Keratinocyte (primary cell): ENCODE data around the gene ATP2C1. TPM values are rescaled to one million over a fixed set of nuclear protein-coding genes. Genes with fewer than 3 reads are reported as not detected.
"Not testable (repeated sequence)": the region's sequence is repeated elsewhere in the genome, so short reads cannot be mapped to it uniquely, and the experiment has no call there.

ENCODE experiments used
- DNase-seq: peaks from one replicate; pipeline ENCODE4 v3.0.0-alpha.2; 2011; ENCODE audit warnings: low read depth, missing footprints, low spot score
- FAIRE-seq: peaks from 2 replicates; lab custom pipeline; 2011; peaks lifted over from hg19 to GRCh38; lab: Jason Lieb, UNC
- H2AFZ ChIP-seq: 2 replicates; pipeline ENCODE4 v1.6.0; 2012; ENCODE audit warnings: low read length, control low read depth, inconsistent platforms; ENCODE audit not compliant: control insufficient read depth
- H3K27ac ChIP-seq: 2 replicates; pipeline ENCODE4 v1.5.1; 2011; ENCODE audit warnings: low read length; ENCODE audit not compliant: control insufficient read depth, insufficient read depth
- H3K27me3 ChIP-seq: 3 replicates; pipeline ENCODE4 v1.6.0; 2011; ENCODE audit warnings: low read length; ENCODE audit not compliant: control insufficient read depth, insufficient read depth; ENCODE audit errors: extremely low read depth
- H3K36me3 ChIP-seq, 2 experiments: 2 replicates in 1 of 2; 3 replicates in 1 of 2; pipeline ENCODE4 v1.5.1; 2011; ENCODE audit warnings: low read length in 2 of 2, mild to moderate bottlenecking in 1 of 2; ENCODE audit not compliant: control insufficient read depth in 2 of 2, insufficient read depth in 2 of 2; ENCODE audit errors: extremely low read depth in 1 of 2
- H3K4me1 ChIP-seq: 3 replicates; pipeline ENCODE4 v1.5.1; 2011; ENCODE audit warnings: low read length; ENCODE audit not compliant: control insufficient read depth, insufficient read depth; ENCODE audit errors: extremely low read depth
- H3K4me2 ChIP-seq: 3 replicates; pipeline ENCODE4 v1.6.0; 2011; ENCODE audit warnings: low read depth, low read length; ENCODE audit not compliant: control insufficient read depth, insufficient read depth; ENCODE audit errors: extremely low read depth
- H3K4me3 ChIP-seq, 3 experiments: fragments of 200-600 bp in 1 of 3; sonication (generic) in 1 of 3; 2 replicates in 2 of 3; 3 replicates in 1 of 3; pipeline ENCODE4 v1.5.1; 2011 to 2016; ENCODE audit warnings: low read length in 3 of 3, mild to moderate bottlenecking in 3 of 3, control low read depth in 2 of 3, inconsistent platforms in 1 of 3, low read depth in 1 of 3, mixed read lengths in 1 of 3, mixed run types in 1 of 3, moderate library complexity in 1 of 3; ENCODE audit not compliant: control insufficient read depth in 2 of 3, insufficient read depth in 2 of 3; ENCODE audit errors: extremely low read depth in 1 of 3
- H3K79me2 ChIP-seq: 2 replicates; pipeline ENCODE4 v1.6.0; 2012; ENCODE audit warnings: low read length; ENCODE audit not compliant: control insufficient read depth, insufficient read depth
- H3K9ac ChIP-seq: 3 replicates; pipeline ENCODE4 v1.6.0; 2011; ENCODE audit warnings: low read length; ENCODE audit not compliant: control insufficient read depth, insufficient read depth; ENCODE audit errors: extremely low read depth
- H3K9me1 ChIP-seq: 3 replicates; pipeline ENCODE4 v1.6.0; 2011; ENCODE audit warnings: low read length; ENCODE audit not compliant: control insufficient read depth, insufficient read depth; ENCODE audit errors: extremely low read depth
- H3K9me3 ChIP-seq: 2 replicates; pipeline ENCODE4 v1.5.1; 2012; ENCODE audit warnings: low read depth, low read length; ENCODE audit not compliant: control insufficient read depth
- H4K20me1 ChIP-seq: 3 replicates; pipeline ENCODE4 v1.6.0; 2011; ENCODE audit warnings: low read length; ENCODE audit not compliant: control insufficient read depth, insufficient read depth; ENCODE audit errors: extremely low read depth
- EZH2 ChIP-seq: IDR thresholded peaks from one replicate; pipeline ENCODE4 v1.6.1; 2012; ENCODE audit warnings: inconsistent platforms, mild to moderate bottlenecking, low read length, moderate library complexity
- dilution Hi-C: fragments of 300-500 bp; cut with MboI; formaldehyde crosslinking; loops from one replicate; pipeline ENCODE4 v1.7.0; 2020; ENCODE audit warnings: low sequenced_read_pairs; ENCODE audit not compliant: extremely low pct_ligation_motif_present
- polyA plus RNA-seq, 5 experiments: library from polyadenylated mRNA; depleted of rRNA in 3 of 5; stranded (reverse) in 3 of 5; stranded (forward) in 1 of 5; unstranded in 1 of 5; fragments of >200 nt; gene quantifications; 1 replicate in 1 of 5; 2 replicates in 3 of 5; 3 replicates in 1 of 5; pipeline versions ENCODE4 v1.2.1 to v1.2.3, GENCODE V29; 2011 to 2012; ENCODE audit warnings: missing spikeins in 2 of 5, low read depth in 1 of 5, low replicate concordance in 1 of 5
- TF ChIP-seq, protein P1 (sequence below), 3 experiments: IDR thresholded peaks in 1 of 3; conservative IDR thresholded peaks in 1 of 3; optimal IDR thresholded peaks in 1 of 3; 2 replicates in 2 of 3; 3 replicates in 1 of 3; pipeline versions ENCODE3 to v1.5.1; 2011; ENCODE audit warnings: low read length in 3 of 3, mild to moderate bottlenecking in 3 of 3, moderate library complexity in 2 of 3, control low read depth in 1 of 3, inconsistent platforms in 1 of 3; ENCODE audit not compliant: insufficient read depth in 2 of 3; ENCODE audit errors: extremely low read depth in 1 of 3

ATP2C1 gene
- polyA plus RNA-seq, 1 donor (not counting 4 experiments of a cell fraction or from before 2014, with no cell fraction given): 141 TPM

DNA sequence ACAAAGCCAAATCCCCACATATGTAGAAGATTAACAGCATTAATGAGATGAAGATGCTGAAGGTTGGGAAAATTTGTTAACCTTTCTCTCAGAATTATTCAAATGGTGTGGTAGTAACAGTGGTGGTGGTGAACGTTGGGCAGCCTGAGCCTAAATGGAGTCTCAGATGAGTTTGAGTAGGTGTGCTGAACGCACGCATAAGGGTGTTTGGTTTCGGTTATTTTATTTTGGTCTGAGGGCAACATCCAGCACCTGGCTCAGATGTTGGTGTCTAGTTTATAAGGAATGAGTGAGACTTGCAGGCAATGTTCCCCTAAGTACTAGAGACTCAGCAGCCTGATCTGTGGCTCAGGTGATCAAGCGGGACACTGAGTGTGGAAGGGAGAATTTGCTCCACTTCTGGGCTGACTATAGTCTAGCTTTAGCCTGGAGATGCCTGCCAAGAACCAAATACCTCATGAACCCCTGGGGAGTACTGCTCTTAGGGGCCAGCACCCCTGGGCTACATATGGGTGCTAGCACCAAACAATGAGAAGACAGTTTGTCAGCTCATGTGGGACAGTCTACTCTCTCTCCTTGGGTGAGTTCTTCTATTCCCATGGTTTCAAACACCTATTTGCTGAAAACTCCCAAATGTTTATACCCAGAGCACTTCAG is 39.5 kb upstream of the ATP2C1 start:
- Histone ChIP-seq H3K27ac (no peak overlapping the region), H3K4me2 (no peak overlapping the region), H3K9ac (no peak overlapping the region), H2AFZ (no peak overlapping the region), H4K20me1 (no peaks in the 10 kb centered on the region), H3K36me3 (peaks cover 0 to 2% of the 10 kb centered on the region in 2 experiments), H3K4me1 (peaks cover 30% of the 10 kb centered on the region), H3K27me3 (no peaks in the 10 kb centered on the region), H3K9me1 (no peaks in the 10 kb centered on the region), H3K79me2 (peaks cover 34% of the 10 kb centered on the region), H3K4me3 (no peak overlapping the region), H3K9me3 (no peaks in the 10 kb centered on the region)
- FAIRE-seq (no peak), DNase-seq (no peak)
- no peak for TF ChIP-seq EZH2
- TF ChIP-seq, protein P1, sequence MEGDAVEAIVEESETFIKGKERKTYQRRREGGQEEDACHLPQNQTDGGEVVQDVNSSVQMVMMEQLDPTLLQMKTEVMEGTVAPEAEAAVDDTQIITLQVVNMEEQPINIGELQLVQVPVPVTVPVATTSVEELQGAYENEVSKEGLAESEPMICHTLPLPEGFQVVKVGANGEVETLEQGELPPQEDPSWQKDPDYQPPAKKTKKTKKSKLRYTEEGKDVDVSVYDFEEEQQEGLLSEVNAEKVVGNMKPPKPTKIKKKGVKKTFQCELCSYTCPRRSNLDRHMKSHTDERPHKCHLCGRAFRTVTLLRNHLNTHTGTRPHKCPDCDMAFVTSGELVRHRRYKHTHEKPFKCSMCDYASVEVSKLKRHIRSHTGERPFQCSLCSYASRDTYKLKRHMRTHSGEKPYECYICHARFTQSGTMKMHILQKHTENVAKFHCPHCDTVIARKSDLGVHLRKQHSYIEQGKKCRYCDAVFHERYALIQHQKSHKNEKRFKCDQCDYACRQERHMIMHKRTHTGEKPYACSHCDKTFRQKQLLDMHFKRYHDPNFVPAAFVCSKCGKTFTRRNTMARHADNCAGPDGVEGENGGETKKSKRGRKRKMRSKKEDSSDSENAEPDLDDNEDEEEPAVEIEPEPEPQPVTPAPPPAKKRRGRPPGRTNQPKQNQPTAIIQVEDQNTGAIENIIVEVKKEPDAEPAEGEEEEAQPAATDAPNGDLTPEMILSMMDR (optimal IDR thresholded peaks at IDR 0.05 in 1 of 3, IDR thresholded peaks at IDR 0.05 in 1 of 3, conservative IDR thresholded peaks at IDR 0.05 in 1 of 3; ENCODE audit: extremely low read depth in 1 of 3, insufficient read depth in 2 of 3, low read length in 3 of 3): no peak
- dilution Hi-C loops: no loop called here

DNA sequence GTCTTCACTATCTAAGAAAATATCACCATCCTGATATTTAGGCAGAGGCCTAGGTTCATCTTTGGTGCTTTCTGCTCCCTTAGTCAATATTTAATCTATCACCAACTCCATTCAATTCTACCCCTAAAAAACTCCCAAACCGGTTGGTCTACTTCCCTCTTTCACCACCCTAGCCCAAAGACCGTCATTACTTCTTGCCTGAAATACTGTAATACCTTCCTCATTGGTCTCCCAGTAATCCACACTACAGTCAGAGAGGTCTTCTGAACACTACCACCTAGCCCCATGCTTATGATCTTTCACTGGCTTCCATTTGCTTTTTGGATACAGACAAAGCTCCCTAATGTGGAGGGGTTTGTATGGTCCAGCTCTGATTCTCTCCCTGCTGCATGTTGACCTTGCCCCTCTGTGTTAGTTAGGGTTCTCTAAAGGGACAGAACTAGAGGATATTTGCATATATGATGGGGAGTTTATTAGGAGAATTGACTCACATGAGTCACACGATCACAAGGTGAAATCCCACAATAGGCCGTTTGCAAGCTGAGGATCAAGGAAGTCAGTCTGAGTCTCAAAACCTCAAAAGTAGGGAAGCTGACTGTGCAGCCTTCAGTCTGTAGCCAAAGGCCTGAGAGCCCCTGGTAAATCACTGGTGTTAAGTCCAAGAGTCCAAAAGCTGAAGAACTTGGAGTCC is 36.4 kb upstream of the ATP2C1 start:
- dilution Hi-C loops: no loop called here
- H2AFZ ChIP-seq: peak overlapping the region; percentile 36
- H3K27me3 ChIP-seq: no peaks in the 10 kb centered on the region
- H3K36me3 ChIP-seq: peaks cover 0 to 2% of the 10 kb centered on the region in 2 experiments
- H3K9me1 ChIP-seq: no peaks in the 10 kb centered on the region
- H4K20me1 ChIP-seq: no peaks in the 10 kb centered on the region
- H3K9me3 ChIP-seq: no peaks in the 10 kb centered on the region
- no peak for TF ChIP-seq EZH2
- TF ChIP-seq, protein P1 (optimal IDR thresholded peaks at IDR 0.05 in 1 of 3, IDR thresholded peaks at IDR 0.05 in 1 of 3, conservative IDR thresholded peaks at IDR 0.05 in 1 of 3; ENCODE audit: extremely low read depth in 1 of 3, insufficient read depth in 2 of 3, low read length in 3 of 3): no peak
- peak overlapping the region; percentile 18 for H3K4me2 ChIP-seq
- FAIRE-seq (peak; percentile 87), DNase-seq (no peak)
- H3K27ac ChIP-seq: no peak overlapping the region
- no peak overlapping the region for H3K9ac ChIP-seq
- H3K79me2 ChIP-seq: peaks cover 28% of the 10 kb centered on the region
- H3K4me1 ChIP-seq: peaks cover 4% of the 10 kb centered on the region
- no peak overlapping the region for H3K4me3 ChIP-seq

DNA sequence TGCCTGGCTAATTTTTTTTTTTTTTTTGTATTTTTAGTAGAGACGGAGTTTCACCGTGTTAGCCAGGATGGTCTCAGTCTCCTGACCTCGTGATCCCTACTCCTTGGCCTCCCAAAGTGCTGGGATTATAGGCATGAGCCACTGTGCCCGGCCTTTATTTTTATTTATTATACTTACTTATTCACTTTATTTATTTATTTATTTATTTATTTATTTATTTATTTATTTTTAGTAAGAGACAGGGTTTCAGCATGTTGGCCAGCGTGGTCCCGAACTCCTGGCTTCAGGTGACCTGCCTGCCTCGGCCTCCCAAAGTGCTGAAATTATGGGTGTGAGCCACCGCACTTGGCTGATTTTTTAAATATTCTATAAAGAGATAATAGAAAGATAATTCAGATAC is 31.8 kb upstream of the ATP2C1 start:
- not testable (repeated sequence) for H3K4me3 ChIP-seq

More for the DNA sequence above, 31.8 kb upstream of the ATP2C1 start:
- H3K27ac ChIP-seq, H4K20me1 ChIP-seq, H3K79me2 ChIP-seq, H3K9me1 ChIP-seq, H3K36me3 ChIP-seq, dilution Hi-C loops, H3K9me3 ChIP-seq, H3K4me1 ChIP-seq, H3K4me2 ChIP-seq, H3K27me3 ChIP-seq, FAIRE-seq, DNase-seq, H2AFZ ChIP-seq, H3K9ac ChIP-seq: not testable (repeated sequence)
